AG04450 (cell line): ENCODE measurements around the gene RNFT2. TPM values are rescaled to one million over a fixed set of nuclear protein-coding genes. Genes with fewer than 3 reads are reported as not detected.
A peak's percentile ranks its signal among the peaks of the same experiment; 100 is the strongest.

ENCODE experiments used
- CTCF ChIA-PET: fragments of 300-600, 350-600 bp; formaldehyde crosslinking; extraction: SDS; loops from one replicate; lab custom pipeline; 2022; ENCODE audit warnings: antibody characterized with exemption, inconsistent platforms; lab: Charles Lee
- POLR2A ChIA-PET: fragments of 350-600 bp; formaldehyde crosslinking; extraction: SDS; loops from one replicate; lab custom pipeline; 2021; ENCODE audit warnings: antibody characterized with exemption, inconsistent platforms; lab: Yijun Ruan, JAX
- DNase-seq: peaks from one replicate; pipeline ENCODE4 v3.0.0-alpha.2; 2011; ENCODE audit warnings: low read depth, low spot score
- H3K27ac ChIP-seq: one replicate; pipeline ENCODE4 v1.5.1; 2012; ENCODE audit warnings: low read depth, low read length, control low read depth
- H3K27me3 ChIP-seq: one replicate; pipeline ENCODE4 v1.6.0; 2012; ENCODE audit warnings: low read length; ENCODE audit not compliant: control insufficient read depth, insufficient read depth
- H3K4me3 ChIP-seq: 2 replicates; pipeline ENCODE4 v1.5.1; 2011; ENCODE audit warnings: mild to moderate bottlenecking, low read depth, low read length, control low read depth
- H3K9me3 ChIP-seq: 2 replicates; pipeline ENCODE4 v1.5.1; 2012; ENCODE audit warnings: low read length; ENCODE audit not compliant: control insufficient read depth, insufficient read depth
- CTCF ChIP-seq: IDR thresholded peaks from 2 replicates; pipeline ENCODE4 v1.5.1; 2011; ENCODE audit warnings: low read depth, low read length, control low read depth, inconsistent platforms
- polyA plus RNA-seq: library from polyadenylated mRNA; depleted of rRNA; stranded (reverse); fragments of >200 nt; gene quantifications from 2 replicates; pipeline ENCODE4 v1.2.3, GENCODE V29; 2011

RNFT2 gene
- polyA plus RNA-seq, 1 experiment = 2.3 TPM

- no peak overlapping the region for H3K27ac ChIP-seq
- TF ChIP-seq CTCF = no peak
- H3K9me3 ChIP-seq = no peaks in the 10 kb centered on the region
- DNase-seq = no peak
- H3K4me3 ChIP-seq = no peak overlapping the region
- POLR2A ChIA-PET = no interaction called here
- H3K27me3 ChIP-seq = peaks cover 3% of the 10 kb centered on the region
- CTCF ChIA-PET = no interaction called here
These were observed 122.1 kb downstream of the RNFT2 start for GRCh38 chr12:116860263-116860662.

- peak; percentile 75 for DNase-seq
- no peaks in the 10 kb centered on the region for H3K9me3 ChIP-seq
- no peak overlapping the region for H3K4me3 ChIP-seq
- ChIA-PET POLR2A (interaction anchor here (0.6 kb wide), 3 partner anchors 20 to 542 kb away, joined by 3 to 5 read pairs (median 4); partner anchors contain the start of gene HRK), CTCF (no interaction called here)
- H3K27me3 ChIP-seq = peaks cover 3% of the 10 kb centered on the region
- no peak for TF ChIP-seq CTCF
- no peak overlapping the region for H3K27ac ChIP-seq
These were observed 123.2 kb downstream of the RNFT2 start for GRCh38 chr12:116861320-116861719.

- no peak for TF ChIP-seq CTCF
- Histone ChIP-seq H3K9me3 (no peaks in the 10 kb centered on the region), H3K4me3 (no peak overlapping the region), H3K27me3 (peaks cover 3% of the 10 kb centered on the region), H3K27ac (no peak overlapping the region)
- ChIA-PET CTCF (interaction anchor here (1.0 to 1.2 kb wide), 2 partner anchors 11 to 38 kb away, joined by 3 read pairs; no protein-coding TSS in a partner anchor), POLR2A (no interaction called here)
- no peak for DNase-seq
These were observed 124.1 kb downstream of the RNFT2 start for GRCh38 chr12:116862167-116862566.

- ChIA-PET CTCF (interaction anchor here (0.5 to 1.2 kb wide), 6 partner anchors 10 to 147 kb away, joined by 3 to 6 read pairs (median 3); no protein-coding TSS in a partner anchor), POLR2A (no interaction called here)
- peak overlapping the region; percentile 21 for H3K27ac ChIP-seq
- peak; percentile 27 for DNase-seq
- peak; percentile 67 for TF ChIP-seq CTCF
- no peaks in the 10 kb centered on the region for H3K9me3 ChIP-seq
- no peak overlapping the region for H3K4me3 ChIP-seq
- peaks cover 3% of the 10 kb centered on the region for H3K27me3 ChIP-seq
These were observed 125.2 kb downstream of the RNFT2 start for GRCh38 chr12:116863275-116863767.

GRCh38 chr12:116864371-116865160 is 126.5 kb downstream of the RNFT2 start:
- peaks cover under 1% of the 10 kb centered on the region for H3K27me3 ChIP-seq
- peak; percentile 42 for DNase-seq
- H3K27ac ChIP-seq = peak overlapping the region; percentile 48
- CTCF ChIA-PET = no interaction called here
- H3K9me3 ChIP-seq = no peaks in the 10 kb centered on the region
- POLR2A ChIA-PET = no interaction called here
- H3K4me3 ChIP-seq = no peak overlapping the region
- TF ChIP-seq CTCF = no peak
